Endothelial cell (in vitro differentiated cells): ENCODE measurements around the gene RBPJ. TPM values are rescaled to one million over a fixed set of nuclear protein-coding genes. Genes with fewer than 3 reads are reported as not detected.
"Not testable (repeated sequence)": the region's sequence is repeated elsewhere in the genome, so short reads cannot be mapped to it uniquely, and the experiment has no call there.

Source experiments
- DNase-seq: peaks from one replicate; pipeline ENCODE4 v3.0.0; 2021; ENCODE audit warnings: low spot score
- H3K27ac Mint-ChIP-seq: one replicate; pipeline ENCODE4 v1.8.0; 2021; ENCODE audit warnings: mixed read lengths, inconsistent platforms; ENCODE audit not compliant: unreplicated experiment
- H3K27me3 Mint-ChIP-seq: one replicate; pipeline ENCODE4 v1.8.0; 2021; ENCODE audit warnings: mild to moderate bottlenecking, moderate library complexity, mixed read lengths, inconsistent platforms; ENCODE audit not compliant: unreplicated experiment
- H3K36me3 Mint-ChIP-seq: one replicate; pipeline ENCODE4 v1.8.0; 2021; ENCODE audit warnings: mild to moderate bottlenecking, low read depth, mixed read lengths, inconsistent platforms; ENCODE audit not compliant: unreplicated experiment
- H3K4me1 Mint-ChIP-seq: one replicate; pipeline ENCODE4 v1.8.0; 2021; ENCODE audit warnings: mild to moderate bottlenecking, mixed read lengths, inconsistent platforms; ENCODE audit not compliant: unreplicated experiment
- H3K4me3 Mint-ChIP-seq: one replicate; pipeline ENCODE4 v1.8.0; 2021; ENCODE audit warnings: mild to moderate bottlenecking, mixed read lengths, inconsistent platforms; ENCODE audit not compliant: unreplicated experiment
- H3K9me3 Mint-ChIP-seq: one replicate; pipeline ENCODE4 v1.8.0; 2021; ENCODE audit warnings: mixed read lengths, inconsistent platforms; ENCODE audit not compliant: unreplicated experiment
- CTCF ChIP-seq: fragments of 200-600 bp; sonication (generic); IDR thresholded peaks from one replicate; pipeline ENCODE4 v1.5.0; 2021; ENCODE audit warnings: antibody characterized with exemption; ENCODE audit not compliant: unreplicated experiment
- total RNA-seq: library from RNA; stranded (reverse); fragmentation: NEBNext Ultra II Directional; extraction: Animal tissue kit (Norgen Biotek cat#: 25700); gene quantifications from one replicate; pipeline ENCODE4 v1.2.1, GENCODE V29; 2021; ENCODE audit not compliant: unreplicated experiment

Gene RBPJ
- total RNA-seq, 1 donor from 2014 or later = 47.9 TPM

DNA sequence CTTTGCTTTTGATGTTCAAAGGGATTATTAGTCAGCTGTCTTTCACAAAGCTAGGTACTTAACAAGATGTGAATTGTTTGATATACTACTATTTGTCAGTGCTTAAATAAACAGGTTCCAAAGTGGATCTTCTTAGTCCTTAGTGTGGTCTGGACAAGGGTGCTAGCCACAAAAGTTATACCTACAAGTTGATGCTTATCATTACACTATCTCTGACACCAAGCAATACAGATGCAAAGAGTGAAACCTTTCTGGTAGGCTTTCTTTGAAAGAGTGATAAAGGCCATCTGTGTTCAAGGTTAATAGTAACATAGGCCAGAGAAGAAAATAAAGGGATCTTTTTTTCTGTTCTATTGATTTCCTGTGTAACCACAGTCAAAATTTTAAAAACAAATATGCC, 12.2 kb upstream of the RBPJ start:
- no peak for DNase-seq
- no peaks in the 10 kb centered on the region for H3K9me3 Mint-ChIP-seq
- no peaks in the 10 kb centered on the region for H3K27me3 Mint-ChIP-seq
- TF ChIP-seq CTCF = no peak
- peaks cover 8% of the 10 kb centered on the region for H3K4me1 Mint-ChIP-seq
- H3K36me3 Mint-ChIP-seq = no peaks in the 10 kb centered on the region
- H3K27ac Mint-ChIP-seq = no peak overlapping the region
- no peak overlapping the region for H3K4me3 Mint-ChIP-seq

GRCh38 chr4:26310264-26310663, 10.6 kb upstream of the RBPJ start:
- Mint-ChIP-seq H3K27ac (no peak overlapping the region), H3K9me3 (peaks cover 3% of the 10 kb centered on the region), H3K36me3 (peaks cover 2% of the 10 kb centered on the region), H3K27me3 (peaks cover 2% of the 10 kb centered on the region), H3K4me1 (peaks cover 8% of the 10 kb centered on the region), H3K4me3 (no peak overlapping the region)
- no peak for DNase-seq
- no peak for TF ChIP-seq CTCF

DNA sequence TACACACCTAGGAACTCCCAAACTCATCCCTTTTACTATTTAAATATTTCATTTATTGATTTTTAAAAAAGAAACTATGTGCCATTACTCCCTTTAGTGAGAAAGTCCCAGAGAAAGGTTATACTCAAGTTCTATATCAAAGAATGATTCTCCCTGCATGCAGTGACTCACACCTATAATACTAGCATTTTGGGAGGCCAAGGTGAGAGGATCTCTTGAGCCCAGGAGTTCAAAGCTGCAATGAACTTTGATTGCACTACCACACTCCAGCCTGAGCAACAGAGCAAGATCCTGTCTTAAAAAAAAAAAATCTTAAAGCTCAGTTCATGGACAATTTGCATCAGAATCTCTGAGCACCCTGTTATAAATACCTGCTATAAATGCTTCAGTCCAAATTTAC, 9.2 kb upstream of the RBPJ start:
- no peak for TF ChIP-seq CTCF
- Mint-ChIP-seq H3K36me3 (peaks cover 5% of the 10 kb centered on the region), H3K27me3 (peaks cover 3% of the 10 kb centered on the region), H3K4me1 (peaks cover 8% of the 10 kb centered on the region), H3K27ac (no peak overlapping the region), H3K4me3 (no peak overlapping the region), H3K9me3 (peaks cover 4% of the 10 kb centered on the region)
- DNase-seq = no peak

DNA sequence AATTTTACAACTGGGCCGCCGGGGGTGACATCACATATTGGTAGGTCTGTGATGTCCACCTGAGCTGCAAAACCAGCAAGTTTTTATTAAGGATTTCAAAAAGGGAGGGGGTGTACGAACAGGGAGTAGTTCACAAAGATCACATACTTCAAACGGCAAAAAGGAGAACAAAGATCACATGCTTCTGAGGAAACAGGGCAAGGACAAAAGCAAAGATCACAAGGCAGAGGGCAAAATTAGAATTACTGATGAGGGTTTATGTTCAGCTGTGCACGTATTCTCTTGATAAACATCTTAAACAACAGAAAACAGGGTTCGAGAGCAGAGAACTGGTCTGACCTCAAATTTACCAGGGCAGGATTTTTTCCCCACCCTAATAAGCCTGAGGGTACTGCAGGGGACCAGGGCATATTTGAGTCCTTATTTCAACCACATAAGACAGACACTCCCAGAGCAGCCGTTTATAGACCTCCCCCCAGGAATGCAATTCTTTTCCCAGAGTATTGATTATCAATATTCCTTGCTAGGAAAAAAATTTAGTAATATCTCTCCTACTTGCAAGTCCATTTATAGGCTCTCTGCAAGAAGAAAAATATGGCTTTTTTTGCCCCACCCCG, 5.4 kb upstream of the RBPJ start:
- not testable (repeated sequence) for H3K9me3 Mint-ChIP-seq, DNase-seq, H3K4me3 Mint-ChIP-seq, H3K27ac Mint-ChIP-seq, H3K36me3 Mint-ChIP-seq
- Mint-ChIP-seq H3K27me3 (peaks cover 10% of the 10 kb centered on the region), H3K4me1 (peaks cover 10% of the 10 kb centered on the region)

DNA sequence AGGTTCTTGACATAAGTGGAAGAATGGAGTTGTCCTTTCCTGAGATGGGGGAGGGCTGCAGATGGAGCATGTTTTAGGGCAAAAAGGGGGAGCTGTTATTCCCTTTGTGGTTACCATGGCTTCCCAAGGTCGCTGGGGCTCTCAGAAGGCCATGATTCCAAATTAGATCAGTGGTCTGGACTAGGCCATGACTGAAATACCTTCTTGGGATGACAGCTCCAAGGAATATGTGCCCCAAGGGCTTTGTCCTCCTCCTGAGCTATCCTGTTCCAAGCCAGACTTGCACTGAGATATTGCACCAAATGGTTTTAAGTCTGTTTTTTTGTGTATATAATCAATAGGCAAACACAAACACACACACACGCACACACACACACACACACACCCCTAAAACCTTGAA, 3.0 kb upstream of the RBPJ start:
- Mint-ChIP-seq H3K27me3 (peaks cover 20% of the 10 kb centered on the region), H3K4me1 (peaks cover 16% of the 10 kb centered on the region), H3K4me3 (no peak overlapping the region), H3K36me3 (peaks cover 12% of the 10 kb centered on the region), H3K9me3 (peaks cover 4% of the 10 kb centered on the region), H3K27ac (no peak overlapping the region)
- TF ChIP-seq CTCF = no peak
- DNase-seq = no peak
